GM19452 (cell line): ENCODE results near the gene LSM4.

ENCODE experiments used
- ATAC-seq: cut with Tn5 transposase; IDR thresholded peaks from one replicate; pipeline ENCODE4 v1.9.1; 2021; ENCODE audit not compliant: unreplicated experiment

LSM4 gene

DNA sequence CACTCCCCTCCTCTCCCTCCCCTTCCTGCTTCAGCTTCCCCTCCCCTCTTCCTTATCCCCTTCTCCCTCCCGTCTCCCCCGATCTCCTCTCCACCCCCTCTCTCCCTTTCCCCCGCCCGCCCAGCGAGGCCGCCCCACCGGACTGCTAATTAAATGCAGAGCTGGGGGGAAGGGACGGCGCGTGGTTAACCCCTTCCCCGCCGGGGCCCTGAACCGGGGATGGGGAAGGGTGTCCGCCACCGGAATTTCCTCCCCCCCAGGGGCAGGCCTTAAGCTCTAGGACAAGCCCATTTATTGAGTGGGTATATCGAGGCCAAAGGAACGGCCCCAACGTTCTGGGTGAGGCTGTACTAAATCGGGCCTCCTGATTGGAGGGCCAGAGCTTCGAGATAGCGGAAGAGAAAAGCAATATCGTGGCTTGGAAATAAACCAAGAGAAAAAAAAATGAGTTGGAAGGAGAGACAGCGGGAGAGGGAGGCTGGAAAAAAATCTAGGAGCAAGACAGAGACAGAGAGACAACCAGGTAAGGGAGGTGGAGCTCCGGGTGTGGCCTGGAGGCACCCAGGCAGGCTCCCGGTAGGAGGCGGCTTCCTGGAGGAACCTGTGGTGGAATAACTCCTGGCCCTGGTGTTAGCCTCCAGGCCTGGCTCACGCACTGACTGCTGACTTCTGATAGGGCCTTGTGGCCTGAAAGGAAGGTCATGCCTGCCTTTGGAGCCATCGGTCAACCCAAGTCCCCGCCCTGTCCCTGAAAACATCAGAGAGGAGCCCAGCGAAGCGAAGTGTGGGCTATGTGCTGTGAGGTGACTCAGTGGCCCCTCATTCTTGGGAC, 29.9 kb downstream of the LSM4 start:
- ATAC-seq, result no peak

DNA sequence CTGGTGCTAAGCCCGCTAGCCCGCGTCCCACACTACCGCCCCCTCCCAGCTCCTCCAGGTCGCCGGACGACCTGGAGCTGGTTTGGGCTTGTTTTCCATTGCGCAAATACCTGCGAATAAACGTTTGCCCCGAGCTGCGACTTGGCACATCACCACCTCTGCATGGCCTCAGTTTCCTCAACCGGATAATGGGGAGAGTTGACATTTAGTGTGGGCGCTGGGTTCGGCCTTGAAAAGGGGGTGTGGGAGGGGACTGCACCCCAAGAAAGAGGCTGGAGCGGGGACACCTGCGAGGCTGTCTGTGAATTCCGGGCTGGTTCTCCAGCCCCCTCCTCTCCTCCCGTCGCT, 30.4 kb downstream of the LSM4 start:
- ATAC-seq, result no peak

DNA sequence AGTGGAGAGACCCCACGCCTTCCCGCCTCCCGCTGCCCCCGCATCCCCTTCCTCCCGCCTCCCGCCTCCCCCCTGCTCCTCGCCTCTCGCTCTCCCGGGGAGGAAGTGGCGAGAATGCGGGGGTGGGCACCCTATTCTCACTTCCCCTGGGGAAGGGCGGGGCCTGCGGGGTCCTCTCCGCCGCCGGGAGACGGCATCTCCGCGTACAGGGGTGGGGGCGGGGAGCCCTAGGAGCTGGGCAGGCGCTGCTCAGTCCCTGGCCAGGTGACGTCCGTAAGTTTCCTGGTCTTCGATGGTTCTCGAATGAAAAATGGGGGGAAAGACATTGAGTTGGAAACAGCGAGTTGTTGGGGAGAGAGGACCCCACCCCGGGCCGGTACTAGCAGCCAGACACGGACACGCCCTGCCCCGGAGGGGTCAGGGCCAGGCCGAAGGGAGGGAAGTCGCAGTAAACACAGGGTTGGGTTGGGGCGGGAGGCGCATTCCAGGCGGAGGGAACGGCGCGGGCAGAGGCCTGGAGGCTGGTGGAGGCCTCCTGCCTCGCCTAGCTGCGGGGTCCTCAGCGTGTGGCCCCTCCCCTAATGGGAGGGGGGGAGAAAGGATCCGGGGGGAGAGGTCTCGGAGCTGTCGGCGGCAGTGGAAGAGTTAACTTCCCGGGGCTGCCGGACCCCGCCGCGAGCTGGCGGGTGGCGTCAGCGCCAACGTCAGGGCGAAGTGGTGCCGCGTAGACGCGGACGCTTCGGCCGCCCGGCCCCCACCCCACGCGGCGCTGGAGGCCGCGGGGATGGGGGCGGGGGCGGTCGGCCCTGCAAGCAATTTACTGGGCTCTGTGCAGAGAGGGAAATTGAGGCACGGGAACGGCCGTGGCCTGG, 31.1 kb downstream of the LSM4 start:
- peak; percentile 48 for ATAC-seq

DNA sequence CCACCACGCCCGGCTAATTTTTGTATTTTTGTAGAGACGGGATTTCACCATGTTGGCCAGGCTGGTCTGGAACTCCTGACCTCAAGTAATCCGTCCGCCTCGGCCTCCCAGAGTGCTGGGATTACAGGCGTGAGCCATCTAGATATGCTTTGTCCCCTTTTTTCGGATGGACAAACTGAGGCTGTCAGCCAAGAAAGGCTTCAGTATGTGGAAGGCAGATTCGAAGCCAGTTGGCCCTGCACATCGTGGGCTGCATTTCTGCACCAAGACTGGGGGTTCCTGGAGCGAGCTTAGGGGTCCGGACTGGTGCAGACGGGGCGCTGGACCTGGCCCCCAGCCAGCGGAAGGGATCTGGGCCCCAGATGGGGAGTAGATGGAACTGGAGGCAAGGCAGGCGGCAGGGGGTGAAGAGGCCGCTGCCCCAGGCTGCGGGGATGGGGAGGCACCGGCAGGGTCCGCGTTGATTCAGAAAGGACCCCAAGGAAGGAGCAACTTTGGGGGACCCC, 31.8 kb downstream of the LSM4 start:
- ATAC-seq, result peak; percentile 13

DNA sequence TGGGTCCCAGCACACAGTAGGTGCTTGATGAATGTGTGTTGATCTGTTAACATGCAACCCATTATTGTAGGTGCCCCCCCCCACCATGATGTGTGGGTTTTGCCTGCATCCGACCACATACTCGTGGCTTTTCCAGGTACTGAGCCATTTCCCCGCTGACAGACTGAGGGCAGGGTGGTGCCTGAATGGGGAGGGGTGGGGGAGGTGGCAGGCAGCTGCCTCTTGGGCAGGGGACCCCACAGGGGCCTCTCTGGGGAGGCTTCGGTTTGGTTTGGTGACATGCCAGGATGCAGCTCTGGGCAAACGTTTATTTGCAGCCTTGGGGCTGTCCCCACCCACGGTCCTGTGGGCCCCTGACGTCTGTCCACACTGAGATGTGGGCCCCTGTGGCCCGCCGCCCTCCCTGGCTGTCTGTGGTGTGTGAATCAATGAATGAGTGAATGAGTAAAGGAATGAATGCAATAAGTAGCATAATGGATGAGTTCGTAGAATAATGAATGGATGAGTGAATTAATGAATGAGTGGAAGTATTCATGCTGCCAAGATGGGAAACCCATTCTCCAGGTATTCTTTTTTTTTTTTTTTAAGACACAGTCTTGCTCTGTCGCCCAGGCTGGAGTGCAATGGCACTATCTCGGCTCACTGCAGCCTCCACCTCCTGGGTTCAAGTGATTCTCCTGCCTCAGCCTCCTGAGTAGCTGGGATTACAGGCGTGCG, 32.4 kb downstream of the LSM4 start:
- no peak for ATAC-seq

DNA sequence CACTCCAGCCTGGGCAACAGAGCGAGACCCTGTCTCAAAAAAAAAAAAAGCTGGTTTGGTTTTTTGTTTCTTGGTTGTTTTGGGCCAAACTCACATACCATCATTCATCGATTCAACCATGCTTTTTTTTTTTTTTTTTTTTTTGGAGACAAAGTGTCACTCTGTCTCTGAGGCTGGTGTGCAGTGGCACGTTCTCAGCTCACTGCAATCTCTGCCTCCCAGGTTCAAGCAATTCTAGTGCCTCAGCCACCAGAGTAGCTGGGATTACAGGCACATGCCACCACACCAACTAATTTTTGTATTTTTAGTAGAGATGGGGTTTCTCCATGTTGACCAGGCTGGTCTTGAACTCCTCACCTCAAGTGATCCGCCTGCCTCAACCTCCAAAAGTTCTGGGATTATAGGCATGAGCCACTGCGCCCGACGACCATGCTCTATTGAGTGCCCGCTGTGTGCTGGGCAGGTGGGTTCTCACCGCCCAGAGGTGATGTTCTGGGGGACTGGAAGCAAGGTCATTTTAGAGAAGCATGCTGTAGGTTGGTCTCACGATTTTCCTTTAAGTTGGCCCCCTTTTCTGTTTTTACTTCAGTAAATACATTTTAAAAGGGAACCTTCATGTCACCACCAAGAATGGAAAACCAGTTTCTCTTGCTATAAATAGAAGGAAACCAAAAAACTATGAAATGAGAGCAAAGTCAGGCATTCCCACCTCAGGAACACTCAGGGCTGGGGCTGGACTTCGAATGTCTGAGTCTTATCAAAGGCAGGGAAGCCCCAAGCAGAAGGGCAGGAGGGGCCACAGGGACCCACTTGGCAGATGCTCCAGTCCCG, 33.2 kb downstream of the LSM4 start:
- ATAC-seq, result no peak

DNA sequence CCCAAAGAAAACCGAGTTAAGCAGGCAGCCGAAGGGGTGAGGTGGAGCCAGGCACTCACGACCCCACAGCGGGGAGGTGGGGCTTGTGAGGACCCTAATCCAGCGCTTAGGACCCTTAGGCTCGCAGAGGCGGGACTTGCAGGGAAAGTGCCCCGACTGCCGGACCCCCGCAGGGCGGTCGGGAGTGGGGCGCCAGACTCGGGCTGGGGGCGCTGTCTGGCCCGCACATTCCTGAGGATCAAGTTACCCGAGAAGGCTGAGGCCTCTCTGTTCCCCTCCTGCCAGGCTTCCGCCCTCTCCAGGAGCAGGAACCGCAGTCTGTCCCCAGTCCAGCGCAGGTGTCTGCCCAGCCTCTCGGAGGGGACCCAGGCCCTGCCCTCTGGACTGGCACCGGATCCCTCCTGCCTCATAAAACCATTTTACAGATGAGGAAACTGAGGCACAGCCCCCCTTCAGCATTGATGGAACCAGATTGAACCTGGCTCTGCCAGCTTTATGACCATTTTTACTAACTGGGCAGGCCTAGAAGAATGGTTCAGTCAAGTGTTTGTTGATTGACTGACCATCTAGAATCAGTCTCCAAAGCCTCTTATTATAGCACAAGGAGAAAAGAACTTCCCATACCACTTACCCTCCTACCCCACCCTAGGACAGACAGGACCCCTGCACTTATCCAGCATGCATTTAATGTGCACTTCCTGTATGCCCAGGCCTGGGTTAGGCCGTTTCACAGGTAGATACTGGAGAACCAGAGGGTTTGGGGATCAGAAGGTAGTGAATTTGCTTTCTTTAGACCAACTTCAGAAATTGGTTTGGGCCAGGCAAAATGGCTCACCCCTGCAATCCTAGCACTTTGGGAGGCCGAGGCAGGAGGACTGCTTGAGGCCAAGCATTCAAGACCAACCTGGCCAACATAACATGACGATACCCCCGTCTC, 34.8 kb downstream of the LSM4 start:
- ATAC-seq, result no peak

DNA sequence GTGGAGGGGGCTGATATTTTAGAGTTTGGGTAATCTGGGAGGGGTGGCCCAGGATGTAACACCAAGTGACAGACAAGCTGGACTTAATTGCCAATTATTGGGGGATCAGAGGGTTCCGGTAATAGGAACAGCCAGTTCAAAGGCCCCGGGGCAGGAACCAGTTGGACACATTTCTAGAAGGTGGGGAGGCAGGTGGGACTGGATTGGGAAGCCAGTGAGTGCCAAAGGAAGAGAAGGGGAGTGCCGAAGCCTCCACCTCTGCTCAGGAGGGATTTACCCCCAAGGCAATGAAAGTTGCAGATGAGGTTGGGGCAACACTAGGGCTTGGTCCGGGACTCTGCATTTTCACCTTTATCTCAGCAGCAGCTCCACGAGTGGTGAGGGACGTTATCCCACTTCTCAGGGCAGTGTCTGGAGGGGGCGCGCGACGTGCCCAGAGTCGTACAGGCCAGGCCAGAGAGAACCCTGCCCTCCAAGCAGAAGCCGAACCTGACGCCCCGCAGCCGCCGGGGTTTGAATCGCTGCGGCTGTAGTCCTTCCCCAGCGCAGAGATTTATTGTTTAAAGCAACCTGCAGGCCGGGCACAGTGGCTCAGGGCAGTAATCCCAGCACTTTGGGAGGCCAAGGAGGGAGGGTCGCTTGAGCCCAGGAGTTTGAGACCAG, 35.8 kb downstream of the LSM4 start:
- no peak for ATAC-seq

DNA sequence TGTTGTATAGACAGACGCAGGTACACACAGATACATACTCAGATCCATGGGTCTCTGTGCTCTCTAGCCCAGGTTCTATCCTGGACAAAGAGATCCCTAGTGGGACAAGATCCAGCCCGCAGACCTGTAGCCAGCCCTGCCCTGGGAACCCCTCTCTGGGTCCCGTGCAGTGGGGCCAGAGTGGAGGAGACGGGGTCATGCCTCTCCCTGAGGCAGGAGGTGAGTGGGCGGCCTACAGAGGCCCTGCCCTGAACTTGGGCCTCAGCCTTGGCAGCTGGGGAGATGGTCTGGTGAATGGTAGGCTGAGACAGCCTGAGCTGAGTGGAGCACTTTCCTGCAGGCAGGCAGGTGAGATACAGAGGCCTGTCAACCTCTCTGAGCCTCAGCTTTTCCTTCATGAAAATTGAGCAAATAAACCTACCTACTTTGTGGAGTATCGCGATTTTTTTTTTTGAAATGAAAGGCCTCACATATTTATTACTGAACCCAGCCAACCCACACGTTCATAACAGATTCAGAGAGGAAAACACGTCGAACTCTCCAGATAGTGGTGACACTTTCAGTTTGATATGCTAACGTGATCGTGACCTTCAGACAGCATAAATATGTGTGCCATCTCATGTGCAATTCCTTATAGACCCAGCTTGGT, 38.0 kb downstream of the LSM4 start:
- no peak for ATAC-seq

DNA sequence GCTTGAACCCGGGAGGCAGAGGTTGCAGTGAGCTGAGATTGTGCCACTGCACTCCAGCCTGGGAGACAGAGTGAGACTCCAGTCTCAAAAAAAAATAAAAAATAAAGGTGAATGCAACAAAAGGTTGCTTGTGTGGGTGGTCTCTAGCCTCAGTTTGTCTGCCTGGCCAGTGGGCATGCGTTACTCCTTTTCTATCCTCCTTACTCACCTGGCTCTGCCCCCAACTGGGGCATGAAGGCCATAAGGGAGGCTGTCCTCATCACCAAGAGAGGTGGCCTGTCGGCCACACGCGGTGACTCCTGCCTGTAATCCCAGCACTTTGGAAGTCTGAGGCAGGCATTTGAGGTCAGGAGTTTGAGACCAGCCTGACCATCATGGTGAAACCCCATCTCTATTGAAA, 39.5 kb downstream of the LSM4 start:
- no peak for ATAC-seq

DNA sequence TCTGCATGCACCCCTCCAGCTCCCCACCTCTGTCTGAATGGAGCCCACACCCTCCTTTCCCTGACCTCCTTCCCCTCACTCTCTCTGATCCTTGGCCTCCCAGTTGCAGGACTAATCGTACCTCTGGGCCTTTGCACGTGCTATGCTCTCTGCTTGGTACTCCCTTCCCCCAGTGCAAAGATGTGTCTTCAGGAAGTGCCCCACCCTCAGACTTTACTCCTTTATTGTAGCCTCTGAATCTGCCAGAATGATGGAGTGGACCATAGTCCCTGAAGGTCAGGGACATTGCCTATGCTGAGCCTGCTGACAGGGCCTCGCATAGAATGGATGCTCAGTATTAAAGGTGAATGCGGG, 40.1 kb downstream of the LSM4 start:
- ATAC-seq, result no peak

DNA sequence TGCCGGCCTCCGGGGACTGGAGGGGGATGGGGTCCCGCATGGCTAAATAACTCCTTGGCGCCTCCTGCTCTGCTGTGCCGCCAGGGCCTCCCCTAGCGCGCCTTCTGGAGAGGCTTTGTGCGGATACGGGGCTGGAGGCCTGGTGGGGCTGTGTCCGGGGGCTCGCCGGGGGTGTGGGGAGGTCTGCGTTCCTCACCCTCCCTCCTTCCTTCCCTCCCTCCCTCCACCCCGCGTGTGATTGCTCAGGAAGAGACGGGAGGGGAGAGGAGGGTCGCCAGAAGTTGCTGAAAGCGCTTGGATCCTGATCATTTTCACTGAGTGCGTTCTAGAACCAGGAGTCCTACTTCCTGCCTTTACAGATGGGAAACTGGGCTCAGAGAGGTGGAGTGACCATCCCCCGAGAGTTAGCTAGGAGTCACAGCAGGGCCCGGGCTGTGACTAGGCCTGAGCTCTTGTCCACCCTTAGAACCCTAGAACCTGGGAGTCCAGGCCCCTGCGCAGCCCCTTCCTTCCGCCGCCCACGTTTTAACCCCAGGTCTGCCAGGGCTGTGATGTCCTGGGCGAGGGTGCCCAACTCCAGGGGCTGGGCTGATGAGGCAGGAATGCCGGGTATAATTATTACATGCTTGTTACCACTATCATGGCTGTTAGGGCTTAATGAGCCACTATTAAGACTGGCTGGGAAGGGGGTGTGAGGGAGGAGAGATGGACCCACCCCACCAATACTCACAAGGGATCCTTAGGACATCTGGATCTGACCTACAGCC, 40.7 kb downstream of the LSM4 start:
- ATAC-seq, result no peak

DNA sequence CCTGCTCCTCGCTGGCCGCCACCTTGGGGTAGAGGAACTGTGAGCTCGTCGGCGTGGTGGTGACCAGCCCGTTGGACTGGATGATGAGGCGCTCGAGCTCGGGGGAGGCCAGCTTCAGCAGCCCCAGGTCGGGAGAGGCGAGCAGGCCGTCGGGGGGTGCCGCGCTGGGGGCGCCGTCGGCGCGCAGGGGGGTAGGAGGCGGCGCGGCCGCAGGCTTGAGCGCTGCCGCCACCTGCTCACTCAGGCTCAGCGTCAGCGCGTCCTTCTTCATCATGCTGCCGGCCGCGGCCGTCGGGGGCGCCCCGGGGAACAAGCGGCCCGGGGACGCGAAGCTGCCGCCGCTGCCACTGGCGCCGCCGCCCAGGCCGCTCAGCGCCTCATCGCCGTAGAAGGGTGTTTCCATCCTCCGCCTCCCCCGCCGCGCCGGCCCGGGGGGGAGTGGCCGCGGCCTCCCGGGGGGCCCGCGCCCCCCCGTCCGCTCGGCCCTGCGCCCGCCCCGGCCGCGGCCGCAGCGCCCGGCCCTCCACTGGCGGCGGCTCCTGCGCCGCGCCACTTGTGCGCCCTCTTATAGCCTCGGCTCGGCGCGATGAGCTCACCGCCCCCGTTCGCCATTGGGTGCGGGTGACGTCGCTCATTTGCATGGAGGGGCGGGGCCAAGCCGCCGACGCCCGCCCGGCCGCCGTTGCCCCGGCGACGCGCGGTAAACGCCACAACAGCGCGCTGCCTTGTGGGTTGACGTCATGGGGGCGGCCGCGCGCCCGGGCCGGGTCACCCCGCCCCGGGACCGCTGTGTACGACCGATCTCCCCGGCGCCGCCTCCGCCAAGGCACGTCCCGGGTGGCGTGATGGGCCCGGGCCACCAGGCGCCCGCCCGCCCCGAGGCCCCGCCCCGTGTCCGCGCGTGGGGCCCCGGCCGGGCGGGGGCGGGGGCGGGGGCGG, 41.5 kb downstream of the LSM4 start, which contains the start of gene JUND:
Gene JUND (minus strand): TSS at position 541 of the 939 bp plus-strand sequence. CDS start 138 bp downstream, at position 403.
- peak; percentile 59 for ATAC-seq

DNA sequence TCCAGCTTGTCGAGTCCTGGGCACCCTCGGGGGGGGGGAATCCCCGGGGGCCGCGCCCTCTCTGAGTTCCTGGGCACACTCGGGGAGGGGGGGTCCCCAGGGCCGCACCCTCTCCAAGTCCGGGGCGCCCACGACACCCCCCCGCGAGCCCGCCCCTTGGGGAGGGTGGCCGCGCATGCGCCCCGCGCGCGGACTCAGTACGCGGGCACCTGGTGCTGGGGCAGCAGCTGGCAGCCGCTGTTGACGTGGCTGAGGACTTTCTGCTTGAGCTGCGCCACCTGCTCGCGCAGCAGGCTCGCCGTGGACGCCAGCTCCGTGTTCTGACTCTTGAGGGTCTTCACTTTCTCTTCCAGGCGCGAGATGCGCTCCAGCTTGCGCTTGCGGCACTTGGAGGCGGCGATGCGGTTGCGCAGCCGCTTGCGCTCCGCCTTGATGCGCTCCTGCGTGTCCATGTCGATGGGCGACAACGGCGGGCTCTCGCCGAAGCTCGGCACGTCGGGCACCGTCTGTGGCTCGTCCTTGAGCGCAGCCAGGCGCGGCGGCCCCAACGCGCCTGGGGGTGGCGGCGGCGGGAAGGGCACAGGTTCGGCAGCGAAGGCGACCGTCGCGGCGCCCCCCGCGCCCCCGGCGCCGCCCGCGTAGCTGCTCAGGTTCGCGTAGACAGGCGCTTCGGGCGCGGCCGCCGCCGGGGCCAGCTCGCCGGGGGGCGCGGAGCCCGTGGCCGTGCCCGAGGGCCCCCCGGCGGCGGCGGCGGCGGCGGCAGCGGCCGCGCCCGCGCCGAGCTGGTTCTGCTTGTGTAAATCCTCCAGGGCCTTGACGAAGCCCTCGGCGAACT, 42.4 kb downstream of the LSM4 start:
- ATAC-seq, result peak; percentile 17

DNA sequence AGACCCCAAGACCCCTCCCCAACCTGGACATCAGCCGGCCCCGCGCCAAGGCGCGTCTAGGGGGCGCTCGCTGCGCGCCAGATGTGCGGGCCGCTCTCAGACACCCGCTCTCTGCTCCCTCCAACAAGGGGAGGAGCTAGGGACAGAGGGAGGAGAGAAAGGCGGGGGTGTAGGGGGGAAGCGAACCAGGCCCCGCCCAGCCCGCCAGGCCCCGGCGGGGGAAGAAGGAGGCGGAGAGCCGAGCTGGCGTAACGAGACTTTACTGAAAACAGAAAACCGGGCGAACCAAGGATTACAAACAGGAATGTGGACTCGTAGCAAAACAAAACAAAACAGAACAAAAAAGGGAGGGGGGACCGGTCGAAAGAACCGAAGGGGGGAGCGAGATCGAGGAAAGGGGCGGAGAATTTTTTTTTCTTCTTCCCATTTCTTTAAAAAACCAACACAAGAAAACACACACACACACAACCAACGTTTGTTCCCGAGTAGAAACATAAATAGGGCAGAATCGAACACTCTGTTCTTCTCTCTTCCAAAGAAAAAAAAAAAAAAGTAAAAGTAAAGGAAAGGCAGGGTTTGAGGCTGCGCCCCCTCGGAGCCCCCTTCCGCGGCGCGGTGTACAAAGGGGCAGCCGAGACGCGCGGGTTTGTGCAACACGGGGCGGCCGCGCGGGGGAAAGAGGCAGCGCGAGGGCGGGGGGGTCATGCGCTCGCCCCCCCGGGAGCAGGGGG, 43.2 kb downstream of the LSM4 start:
- no peak for ATAC-seq
